ENCODE data around the gene ZNF141.

GRCh38 chr4:373062-373839 is 35.6 kb downstream of the ZNF141 start:
- no peak for TF ChIP-seq CTCF (IDR thresholded peaks at IDR 0.05; ENCODE audit: low read length)
- no peak for TF ChIP-seq EZH2 (optimal IDR thresholded peaks at IDR 0.05; ENCODE audit: low read depth, low read length)
